ENCODE data around the gene KCNIP1. TPM values are rescaled to one million over a fixed set of nuclear protein-coding genes. Genes with fewer than 3 reads are reported as not detected.

The KCNIP1 gene
- total RNA-seq, 4 donors from 2014 or later = 4.8 to 9.2 (median 7.3) TPM; not detected in 1

DNA sequence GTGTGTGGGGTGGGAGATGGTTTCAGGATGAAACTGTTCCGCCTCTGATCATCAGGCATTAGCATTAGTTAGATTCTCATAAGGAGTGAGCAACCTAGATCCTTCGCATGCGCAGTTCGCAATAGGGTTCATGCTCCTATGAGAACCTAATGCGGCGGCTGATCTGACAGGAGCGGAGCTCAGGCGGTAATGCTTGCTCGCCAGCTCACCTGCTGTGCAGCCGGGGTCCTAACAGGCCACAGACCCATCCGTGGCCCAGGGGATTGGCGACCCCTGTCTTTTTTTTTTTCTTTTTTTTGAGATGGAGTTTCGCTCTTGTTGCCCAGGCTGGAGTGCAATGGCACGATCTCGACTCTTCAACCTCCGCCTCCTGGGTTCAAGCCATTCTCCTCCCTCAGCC is 119.1 kb downstream of the KCNIP1 start:
- no peak for DNase-seq (ENCODE audit: low spot score in 2 of 2)
- TF ChIP-seq, protein P1, sequence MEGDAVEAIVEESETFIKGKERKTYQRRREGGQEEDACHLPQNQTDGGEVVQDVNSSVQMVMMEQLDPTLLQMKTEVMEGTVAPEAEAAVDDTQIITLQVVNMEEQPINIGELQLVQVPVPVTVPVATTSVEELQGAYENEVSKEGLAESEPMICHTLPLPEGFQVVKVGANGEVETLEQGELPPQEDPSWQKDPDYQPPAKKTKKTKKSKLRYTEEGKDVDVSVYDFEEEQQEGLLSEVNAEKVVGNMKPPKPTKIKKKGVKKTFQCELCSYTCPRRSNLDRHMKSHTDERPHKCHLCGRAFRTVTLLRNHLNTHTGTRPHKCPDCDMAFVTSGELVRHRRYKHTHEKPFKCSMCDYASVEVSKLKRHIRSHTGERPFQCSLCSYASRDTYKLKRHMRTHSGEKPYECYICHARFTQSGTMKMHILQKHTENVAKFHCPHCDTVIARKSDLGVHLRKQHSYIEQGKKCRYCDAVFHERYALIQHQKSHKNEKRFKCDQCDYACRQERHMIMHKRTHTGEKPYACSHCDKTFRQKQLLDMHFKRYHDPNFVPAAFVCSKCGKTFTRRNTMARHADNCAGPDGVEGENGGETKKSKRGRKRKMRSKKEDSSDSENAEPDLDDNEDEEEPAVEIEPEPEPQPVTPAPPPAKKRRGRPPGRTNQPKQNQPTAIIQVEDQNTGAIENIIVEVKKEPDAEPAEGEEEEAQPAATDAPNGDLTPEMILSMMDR (IDR thresholded peaks at IDR 0.05) = no peak
- TF ChIP-seq EP300 (IDR thresholded peaks at IDR 0.05) = no peak
- TF ChIP-seq POLR2A (IDR thresholded peaks at IDR 0.05) = no peak
- Histone ChIP-seq H3K36me3 (no peaks in the 10 kb centered on the region), H3K9me3 (no peaks in the 10 kb centered on the region), H3K4me3 (no peak overlapping the region), H3K27ac (no peak overlapping the region), H3K4me1 (peaks cover 0 to 3% (median under 1%) of the 10 kb centered on the region in 4 donors), H3K27me3 (no peaks in the 10 kb centered on the region)
- WGBS, 2 donors = 89 to 95% methylated on average over 16 of the region's 16 CpGs

- Histone ChIP-seq H3K36me3 (no peaks in the 10 kb centered on the region), H3K9me3 (no peaks in the 10 kb centered on the region), H3K4me3 (no peak overlapping the region), H3K27me3 (no peaks in the 10 kb centered on the region), H3K27ac (no peak overlapping the region), H3K4me1 (no peaks in the 10 kb centered on the region)
- no peak for TF ChIP-seq EP300 (IDR thresholded peaks at IDR 0.05)
- TF ChIP-seq, protein P1 (IDR thresholded peaks at IDR 0.05) = peak in 4 of 5 experiments; percentile 29 to 58 (median 49)
- DNase-seq (ENCODE audit: low spot score in 2 of 2) = no peak
- 66% methylated on average over 14 to 16 of the region's 16 CpGs for WGBS, 2 donors
Measured at GRCh38 chr5:170623576-170624181, 119.9 kb downstream of the KCNIP1 start.

- H3K4me3 ChIP-seq = no peak overlapping the region
- H3K27ac ChIP-seq = no peak overlapping the region
- 79 to 81% methylated on average over 18 of the region's 18 CpGs for WGBS, 2 donors
- no peak for DNase-seq (ENCODE audit: low spot score in 2 of 2)
- no peaks in the 10 kb centered on the region for H3K27me3 ChIP-seq
- H3K4me1 ChIP-seq = peaks cover 0 to under 1% (median 0%) of the 10 kb centered on the region in 4 donors
- no peaks in the 10 kb centered on the region for H3K9me3 ChIP-seq
- no peaks in the 10 kb centered on the region for H3K36me3 ChIP-seq
- TF ChIP-seq EP300 (IDR thresholded peaks at IDR 0.05) = no peak
- TF ChIP-seq, protein P1 (IDR thresholded peaks at IDR 0.05) = no peak
- no peak for TF ChIP-seq POLR2A (IDR thresholded peaks at IDR 0.05)
Measured at GRCh38 chr5:170625221-170626165, 121.7 kb downstream of the KCNIP1 start.

- no peaks in the 10 kb centered on the region for H3K9me3 ChIP-seq
- H3K27me3 ChIP-seq = no peaks in the 10 kb centered on the region
- H3K36me3 ChIP-seq = no peaks in the 10 kb centered on the region
- H3K27ac ChIP-seq = no peak overlapping the region
- no peak for DNase-seq (ENCODE audit: low spot score in 2 of 2)
- WGBS, 2 donors = 89 to 92% methylated on average over 12 to 13 of the region's 13 CpGs
- no peak overlapping the region for H3K4me3 ChIP-seq
- H3K4me1 ChIP-seq = peaks cover 0 to 12% (median under 1%) of the 10 kb centered on the region in 4 donors
- TF ChIP-seq, protein P1 (IDR thresholded peaks at IDR 0.05) = no peak
- TF ChIP-seq POLR2A (IDR thresholded peaks at IDR 0.05) (no peak), EP300 (IDR thresholded peaks at IDR 0.05) (no peak)
Measured at GRCh38 chr5:170626507-170627150, 122.8 kb downstream of the KCNIP1 start.

All from tibial nerve (tissue), 4 donors.